Measurements from ENCODE around the gene SLC4A8.

DNA sequence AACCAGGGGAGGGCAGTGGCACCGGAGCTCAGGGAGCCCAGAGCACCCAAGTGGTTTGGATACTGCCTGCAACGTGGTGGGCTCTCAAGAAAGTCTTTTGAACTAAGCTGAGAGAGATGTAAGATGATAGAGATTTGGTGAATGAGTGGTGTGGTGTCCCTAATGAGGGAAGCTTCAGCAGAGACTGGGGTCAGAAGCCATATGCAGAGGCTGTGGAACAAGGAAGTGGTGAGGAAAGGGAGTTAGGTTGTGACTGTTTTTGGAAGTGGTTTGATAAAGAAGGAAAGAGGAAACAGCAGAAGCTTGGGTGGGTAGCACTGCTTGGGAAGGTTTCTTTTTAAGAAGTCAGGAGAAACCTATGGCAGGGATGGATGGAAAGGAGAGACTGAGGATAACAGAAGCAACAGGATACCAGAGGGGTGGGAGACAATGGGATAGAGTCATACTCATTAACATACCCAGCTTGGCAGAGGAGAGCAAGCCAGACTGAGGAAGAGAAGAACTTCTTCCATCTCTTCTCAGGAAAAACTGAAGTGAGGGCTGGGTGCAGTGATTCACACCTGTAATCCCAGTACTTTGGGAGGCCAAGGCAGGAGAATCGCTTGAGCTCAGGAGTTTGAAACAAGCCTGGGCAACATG is 24.1 kb downstream of the SLC4A8 start:
- TF ChIP-seq, protein P1, sequence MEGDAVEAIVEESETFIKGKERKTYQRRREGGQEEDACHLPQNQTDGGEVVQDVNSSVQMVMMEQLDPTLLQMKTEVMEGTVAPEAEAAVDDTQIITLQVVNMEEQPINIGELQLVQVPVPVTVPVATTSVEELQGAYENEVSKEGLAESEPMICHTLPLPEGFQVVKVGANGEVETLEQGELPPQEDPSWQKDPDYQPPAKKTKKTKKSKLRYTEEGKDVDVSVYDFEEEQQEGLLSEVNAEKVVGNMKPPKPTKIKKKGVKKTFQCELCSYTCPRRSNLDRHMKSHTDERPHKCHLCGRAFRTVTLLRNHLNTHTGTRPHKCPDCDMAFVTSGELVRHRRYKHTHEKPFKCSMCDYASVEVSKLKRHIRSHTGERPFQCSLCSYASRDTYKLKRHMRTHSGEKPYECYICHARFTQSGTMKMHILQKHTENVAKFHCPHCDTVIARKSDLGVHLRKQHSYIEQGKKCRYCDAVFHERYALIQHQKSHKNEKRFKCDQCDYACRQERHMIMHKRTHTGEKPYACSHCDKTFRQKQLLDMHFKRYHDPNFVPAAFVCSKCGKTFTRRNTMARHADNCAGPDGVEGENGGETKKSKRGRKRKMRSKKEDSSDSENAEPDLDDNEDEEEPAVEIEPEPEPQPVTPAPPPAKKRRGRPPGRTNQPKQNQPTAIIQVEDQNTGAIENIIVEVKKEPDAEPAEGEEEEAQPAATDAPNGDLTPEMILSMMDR (conservative IDR thresholded peaks at IDR 0.05; ENCODE audit: low read length) = no peak
- no peak for TF ChIP-seq EZH2phosphoT487 (IDR thresholded peaks at IDR 0.05; ENCODE audit: borderline replicate concordance, low read depth, low read length)
